ENCODE results near the gene PPP1R14D.

The PPP1R14D gene

GRCh38 chr15:40870716-40871115, 42.2 kb upstream of the PPP1R14D start:
- DNase-seq (ENCODE audit: low read depth in 1 of 2, low spot score in 1 of 2), result no peak
- Histone ChIP-seq H3K27me3 (ENCODE audit: insufficient read depth, poor library complexity, severe bottlenecking) (no peaks in the 10 kb centered on the region), H3K4me3 (replicated peaks; ENCODE audit: insufficient read depth, low read length) (no peak overlapping the region), H3K27ac (replicated peaks) (no peak overlapping the region)
- no peak for TF ChIP-seq SPI1 (IDR thresholded peaks at IDR 0.05; ENCODE audit: borderline replicate concordance, low read depth)
- no peak for TF ChIP-seq POLR2AphosphoS5 (IDR thresholded peaks at IDR 0.05; ENCODE audit: low read depth)
- no peak for TF ChIP-seq REST (IDR thresholded peaks at IDR 0.05; ENCODE audit: insufficient replicate concordance, low read depth)
- TF ChIP-seq CTCF (IDR thresholded peaks at IDR 0.05; ENCODE audit: insufficient read depth, low read length), result no peak
- no peak for TF ChIP-seq GABPA (IDR thresholded peaks at IDR 0.05; ENCODE audit: low read depth)

GRCh38 chr15:40869686-40870085, 41.2 kb upstream of the PPP1R14D start:
- Histone ChIP-seq H3K27ac (replicated peaks) (no peak overlapping the region), H3K4me3 (replicated peaks; ENCODE audit: insufficient read depth, low read length) (no peak overlapping the region), H3K27me3 (ENCODE audit: insufficient read depth, poor library complexity, severe bottlenecking) (no peaks in the 10 kb centered on the region)
- no peak for TF ChIP-seq REST (IDR thresholded peaks at IDR 0.05; ENCODE audit: insufficient replicate concordance, low read depth)
- TF ChIP-seq POLR2AphosphoS5 (IDR thresholded peaks at IDR 0.05; ENCODE audit: low read depth), result no peak
- TF ChIP-seq SPI1 (IDR thresholded peaks at IDR 0.05; ENCODE audit: borderline replicate concordance, low read depth), result no peak
- no peak for TF ChIP-seq GABPA (IDR thresholded peaks at IDR 0.05; ENCODE audit: low read depth)
- no peak for TF ChIP-seq CTCF (IDR thresholded peaks at IDR 0.05; ENCODE audit: insufficient read depth, low read length)
- DNase-seq (ENCODE audit: low read depth in 1 of 2, low spot score in 1 of 2), result no peak

- TF ChIP-seq POLR2AphosphoS5 (IDR thresholded peaks at IDR 0.05; ENCODE audit: low read depth) (no peak), GABPA (IDR thresholded peaks at IDR 0.05; ENCODE audit: low read depth) (no peak), SPI1 (IDR thresholded peaks at IDR 0.05; ENCODE audit: borderline replicate concordance, low read depth) (no peak), CTCF (IDR thresholded peaks at IDR 0.05; ENCODE audit: insufficient read depth, low read length) (no peak), REST (IDR thresholded peaks at IDR 0.05; ENCODE audit: insufficient replicate concordance, low read depth) (no peak)
- DNase-seq (ENCODE audit: low read depth in 1 of 2, low spot score in 1 of 2), result no peak
- H3K27me3 ChIP-seq (ENCODE audit: insufficient read depth, poor library complexity, severe bottlenecking), result no peaks in the 10 kb centered on the region
- no peak overlapping the region for H3K27ac ChIP-seq (replicated peaks)
- H3K4me3 ChIP-seq (replicated peaks; ENCODE audit: insufficient read depth, low read length), result no peak overlapping the region
These were observed 38.7 kb upstream of the PPP1R14D start for GRCh38 chr15:40867199-40867598.

All from HL-60 (cell line).